ENCODE data around the gene BRCC3.
"Not testable (repeated sequence)": the region's sequence is repeated elsewhere in the genome, so short reads cannot be mapped to it uniquely, and the experiment has no call there.

The BRCC3 gene

GRCh38 chrX:155127940-155128339 is 56.6 kb downstream of the BRCC3 start:
- DNase-seq (ENCODE audit: insufficient read length, low spot score): no peak
- no peak for TF ChIP-seq TAF1 (IDR thresholded peaks at IDR 0.05; ENCODE audit: low read depth, low read length)
- TF ChIP-seq POLR2A (IDR thresholded peaks at IDR 0.05; ENCODE audit: low read depth, low read length): no peak
- no peak for TF ChIP-seq POU2F2 (IDR thresholded peaks at IDR 0.05; ENCODE audit: low read depth, low read length)
- TF ChIP-seq POLR2AphosphoS5 (IDR thresholded peaks at IDR 0.05; ENCODE audit: low read depth, low read length): no peak
- TF ChIP-seq PAX5 (IDR thresholded peaks at IDR 0.05; ENCODE audit: insufficient read depth, low read length, severe bottlenecking): no peak
- no peak for TF ChIP-seq SPI1 (IDR thresholded peaks at IDR 0.05; ENCODE audit: low read depth, low read length)
- no peak for FAIRE-seq

GRCh38 chrX:155132110-155132509 is 60.8 kb downstream of the BRCC3 start:
- no peak for DNase-seq (ENCODE audit: insufficient read length, low spot score)
- TF ChIP-seq SPI1 (IDR thresholded peaks at IDR 0.05; ENCODE audit: low read depth, low read length) (no peak), POU2F2 (IDR thresholded peaks at IDR 0.05; ENCODE audit: low read depth, low read length) (no peak), PAX5 (IDR thresholded peaks at IDR 0.05; ENCODE audit: insufficient read depth, low read length, severe bottlenecking) (no peak), TAF1 (IDR thresholded peaks at IDR 0.05; ENCODE audit: low read depth, low read length) (no peak), POLR2A (IDR thresholded peaks at IDR 0.05; ENCODE audit: low read depth, low read length) (no peak), POLR2AphosphoS5 (IDR thresholded peaks at IDR 0.05; ENCODE audit: low read depth, low read length) (no peak)
- no peak for FAIRE-seq

GRCh38 chrX:155134255-155134654 is 62.9 kb downstream of the BRCC3 start:
- DNase-seq (ENCODE audit: insufficient read length, low spot score) (no peak), FAIRE-seq (no peak)
- TF ChIP-seq PAX5 (IDR thresholded peaks at IDR 0.05; ENCODE audit: insufficient read depth, low read length, severe bottlenecking) (no peak), SPI1 (IDR thresholded peaks at IDR 0.05; ENCODE audit: low read depth, low read length) (no peak), POLR2AphosphoS5 (IDR thresholded peaks at IDR 0.05; ENCODE audit: low read depth, low read length) (no peak)

GRCh38 chrX:155143959-155144548 is 72.7 kb downstream of the BRCC3 start:
- no peak for DNase-seq (ENCODE audit: insufficient read length, low spot score)
- no peak for FAIRE-seq
- TF ChIP-seq POLR2A (IDR thresholded peaks at IDR 0.05; ENCODE audit: low read depth, low read length) (no peak), POLR2AphosphoS5 (IDR thresholded peaks at IDR 0.05; ENCODE audit: low read depth, low read length) (no peak), SPI1 (IDR thresholded peaks at IDR 0.05; ENCODE audit: low read depth, low read length) (no peak), POU2F2 (IDR thresholded peaks at IDR 0.05; ENCODE audit: low read depth, low read length) (no peak), TAF1 (IDR thresholded peaks at IDR 0.05; ENCODE audit: low read depth, low read length) (no peak), PAX5 (IDR thresholded peaks at IDR 0.05; ENCODE audit: insufficient read depth, low read length, severe bottlenecking) (no peak)

GRCh38 chrX:155144926-155145325 is 73.6 kb downstream of the BRCC3 start:
- FAIRE-seq: no peak
- no peak for DNase-seq (ENCODE audit: insufficient read length, low spot score)
- TF ChIP-seq TAF1 (IDR thresholded peaks at IDR 0.05; ENCODE audit: low read depth, low read length) (no peak), SPI1 (IDR thresholded peaks at IDR 0.05; ENCODE audit: low read depth, low read length) (no peak), POLR2A (IDR thresholded peaks at IDR 0.05; ENCODE audit: low read depth, low read length) (no peak), POLR2AphosphoS5 (IDR thresholded peaks at IDR 0.05; ENCODE audit: low read depth, low read length) (no peak), PAX5 (IDR thresholded peaks at IDR 0.05; ENCODE audit: insufficient read depth, low read length, severe bottlenecking) (no peak)

- not testable (repeated sequence) for DNase-seq (ENCODE audit: insufficient read length, low spot score)
- peak; percentile 67 for FAIRE-seq
Measured at GRCh38 chrX:155147612-155148011, 76.3 kb downstream of the BRCC3 start.

GRCh38 chrX:155148166-155148565 is 76.9 kb downstream of the BRCC3 start:
- FAIRE-seq: peak; percentile 93

GRCh38 chrX:155148724-155149537 is 77.6 kb downstream of the BRCC3 start:
- TF ChIP-seq TAF1 (IDR thresholded peaks at IDR 0.05; ENCODE audit: low read depth, low read length) (no peak), SPI1 (IDR thresholded peaks at IDR 0.05; ENCODE audit: low read depth, low read length) (no peak), POLR2A (IDR thresholded peaks at IDR 0.05; ENCODE audit: low read depth, low read length) (no peak), PAX5 (IDR thresholded peaks at IDR 0.05; ENCODE audit: insufficient read depth, low read length, severe bottlenecking) (no peak), POU2F2 (IDR thresholded peaks at IDR 0.05; ENCODE audit: low read depth, low read length) (no peak), POLR2AphosphoS5 (IDR thresholded peaks at IDR 0.05; ENCODE audit: low read depth, low read length) (no peak)
- no peak for DNase-seq (ENCODE audit: insufficient read length, low spot score)
- peak; percentile 88 for FAIRE-seq

More at GRCh38 chrX:155148166-155148565, 76.9 kb downstream of the BRCC3 start:
- DNase-seq (ENCODE audit: insufficient read length, low spot score): not testable (repeated sequence)

- no peak for DNase-seq (ENCODE audit: insufficient read length, low spot score)
- no peak for TF ChIP-seq TAF1 (IDR thresholded peaks at IDR 0.05; ENCODE audit: low read depth, low read length)
- TF ChIP-seq POLR2A (IDR thresholded peaks at IDR 0.05; ENCODE audit: low read depth, low read length): no peak
- TF ChIP-seq PAX5 (IDR thresholded peaks at IDR 0.05; ENCODE audit: insufficient read depth, low read length, severe bottlenecking): no peak
- no peak for TF ChIP-seq POU2F2 (IDR thresholded peaks at IDR 0.05; ENCODE audit: low read depth, low read length)
- TF ChIP-seq POLR2AphosphoS5 (IDR thresholded peaks at IDR 0.05; ENCODE audit: low read depth, low read length): no peak
- TF ChIP-seq SPI1 (IDR thresholded peaks at IDR 0.05; ENCODE audit: low read depth, low read length): no peak
- no peak for FAIRE-seq
Measured at GRCh38 chrX:155169881-155170280, 98.6 kb downstream of the BRCC3 start.

Data from GM12891 (cell line).